HG03571 (cell line): Measurements from ENCODE around the gene DOCK1.

Experiments used
- ATAC-seq: cut with Tn5 transposase; IDR thresholded peaks from one replicate; pipeline ENCODE4 v1.9.1; 2021; ENCODE audit not compliant: unreplicated experiment

The DOCK1 gene

GRCh38 chr10:127129104-127129503 lies 223.9 kb downstream of the DOCK1 start:
- ATAC-seq: no peak

DNA sequence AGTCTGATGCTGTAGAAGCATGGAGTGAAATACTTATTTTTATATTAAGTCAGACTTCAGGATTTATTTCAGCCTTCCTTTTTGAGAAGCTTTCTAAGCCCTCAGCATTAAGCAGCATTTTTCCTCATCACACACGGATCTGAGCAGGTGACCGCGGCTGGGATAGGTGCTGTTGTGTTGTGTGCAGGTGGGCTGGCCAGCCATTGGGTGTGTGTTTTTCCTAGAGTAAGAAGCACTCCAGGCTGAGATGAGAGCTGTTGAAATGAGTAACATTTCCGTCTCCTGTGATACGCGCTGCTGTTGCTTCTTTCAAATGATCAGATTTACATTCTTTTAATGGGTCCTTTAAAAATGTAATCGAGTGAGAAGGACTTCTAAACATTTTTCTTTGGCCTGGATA lies 227.2 kb downstream of the DOCK1 start:
- no peak for ATAC-seq

- no peak for ATAC-seq
These were observed 228.0 kb downstream of the DOCK1 start for GRCh38 chr10:127133225-127133624.

- ATAC-seq: no peak
These were observed 228.7 kb downstream of the DOCK1 start for GRCh38 chr10:127133672-127134500.

DNA sequence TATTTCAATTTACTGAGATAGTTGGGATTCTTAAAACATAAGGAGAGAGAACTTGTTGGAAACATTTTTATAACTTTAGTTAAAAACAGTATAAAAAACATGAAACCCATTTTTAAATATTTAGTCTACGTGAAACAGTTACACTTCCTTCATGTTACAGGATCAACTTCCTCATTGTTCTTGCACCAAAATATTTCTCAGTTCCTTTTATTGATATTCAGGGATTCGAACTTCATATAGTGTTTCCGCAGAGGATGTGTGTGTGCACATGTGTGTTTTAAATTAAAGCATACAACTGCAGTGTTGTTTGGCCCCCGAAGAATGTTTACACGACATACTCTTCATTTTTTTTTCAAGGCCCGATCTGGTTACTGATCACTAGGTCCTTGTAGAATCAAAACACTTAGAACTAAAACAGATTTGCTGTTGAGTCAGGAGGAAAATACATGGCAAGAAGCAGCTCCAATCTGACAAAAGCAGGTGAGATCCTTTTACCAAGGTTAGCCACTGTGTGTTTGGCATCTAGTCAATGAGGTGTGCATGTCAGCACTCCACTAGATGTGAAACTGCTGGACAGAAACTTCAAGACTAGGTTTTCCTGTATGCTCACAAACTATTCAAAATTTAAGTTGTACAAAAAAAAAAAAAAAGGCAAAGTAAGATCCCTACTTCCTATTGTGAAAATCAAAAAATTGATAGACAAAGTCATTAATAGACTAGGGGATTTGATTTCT lies 230.8 kb downstream of the DOCK1 start:
- no peak for ATAC-seq

GRCh38 chr10:127137391-127137790 lies 232.2 kb downstream of the DOCK1 start:
- no peak for ATAC-seq

GRCh38 chr10:127142136-127142535 lies 236.9 kb downstream of the DOCK1 start:
- ATAC-seq: no peak

- no peak for ATAC-seq
These were observed 237.6 kb downstream of the DOCK1 start for GRCh38 chr10:127142856-127143255.

DNA sequence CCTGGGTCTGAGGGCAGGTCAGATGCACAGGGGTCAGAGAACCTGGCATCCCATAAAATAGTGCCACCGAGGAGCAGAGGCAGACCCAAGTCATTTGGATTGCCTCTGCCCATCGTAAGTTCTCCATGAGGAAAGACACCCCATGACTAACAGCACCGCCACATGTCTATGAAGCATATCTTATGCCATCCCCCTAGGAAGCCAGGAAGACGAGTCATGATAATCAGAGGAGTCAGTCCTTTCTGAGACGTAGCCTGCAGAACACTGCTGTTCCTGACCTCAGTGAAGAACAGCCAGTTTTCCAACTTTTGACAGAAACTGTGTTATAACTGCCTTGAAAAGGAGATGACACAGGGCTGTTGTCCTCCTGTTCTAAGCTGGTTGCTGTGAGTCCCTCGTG lies 239.9 kb downstream of the DOCK1 start:
- ATAC-seq: no peak

DNA sequence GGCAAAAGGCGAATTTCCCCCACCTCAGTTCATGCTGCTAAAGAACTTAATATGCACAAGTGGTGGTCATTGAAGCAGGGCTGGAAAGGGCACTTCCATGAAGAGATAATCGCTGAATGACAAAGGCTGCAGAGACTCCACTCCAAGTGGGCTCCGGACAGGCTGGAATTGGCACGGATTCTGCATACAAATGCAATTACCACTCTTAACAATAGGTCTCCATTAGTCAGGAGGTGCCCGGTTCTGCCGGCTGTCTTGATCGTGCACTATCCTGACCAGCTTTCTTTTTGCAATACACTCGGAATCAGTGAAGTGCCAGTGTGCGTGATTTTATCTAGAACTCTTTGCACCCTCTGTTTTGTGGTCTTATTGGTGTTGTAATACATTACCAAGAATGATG lies 241.4 kb downstream of the DOCK1 start:
- ATAC-seq: no peak

DNA sequence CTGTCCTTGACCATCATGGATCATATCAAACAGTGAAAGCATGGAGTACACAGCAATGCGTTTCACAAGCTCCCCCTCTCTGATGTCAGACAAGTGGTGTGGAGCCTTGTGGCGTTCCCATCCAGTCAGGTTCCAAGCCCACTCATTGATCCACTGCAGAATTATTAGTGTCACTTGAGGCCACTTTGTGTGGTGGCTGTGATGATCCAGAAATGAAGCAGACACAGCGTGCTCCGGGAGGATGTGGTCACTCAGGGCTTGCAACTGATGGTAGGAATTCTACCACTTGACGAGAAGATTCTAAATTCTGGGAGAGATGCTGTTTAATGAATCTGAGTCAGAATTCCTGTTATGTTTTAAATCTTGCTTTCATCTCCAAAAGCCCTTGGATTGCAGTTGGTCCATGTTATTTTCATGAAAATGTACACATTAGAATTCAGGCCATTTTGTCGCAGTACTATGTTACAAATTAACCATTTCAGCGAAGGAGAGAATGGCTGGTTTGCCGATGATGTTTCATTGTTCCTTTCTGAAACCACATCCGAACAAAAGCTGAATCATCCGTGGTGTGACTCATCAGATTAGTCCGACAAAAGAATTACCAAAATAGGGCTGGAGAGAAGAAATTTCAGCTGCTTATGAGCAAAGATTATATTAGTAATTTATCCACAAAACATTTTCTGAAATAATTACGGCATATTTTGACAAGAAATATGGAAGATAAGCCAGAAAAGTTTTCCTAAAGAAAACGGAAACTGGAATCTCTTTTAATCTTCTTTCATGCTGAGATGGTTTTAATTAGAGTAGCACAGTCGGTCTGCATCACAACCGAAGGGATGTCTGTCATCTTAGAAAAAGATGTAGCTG lies 243.1 kb downstream of the DOCK1 start:
- ATAC-seq: no peak

- no peak for ATAC-seq
These were observed 243.6 kb downstream of the DOCK1 start for GRCh38 chr10:127148933-127149220.

GRCh38 chr10:127149501-127150081 lies 244.4 kb downstream of the DOCK1 start:
- no peak for ATAC-seq

DNA sequence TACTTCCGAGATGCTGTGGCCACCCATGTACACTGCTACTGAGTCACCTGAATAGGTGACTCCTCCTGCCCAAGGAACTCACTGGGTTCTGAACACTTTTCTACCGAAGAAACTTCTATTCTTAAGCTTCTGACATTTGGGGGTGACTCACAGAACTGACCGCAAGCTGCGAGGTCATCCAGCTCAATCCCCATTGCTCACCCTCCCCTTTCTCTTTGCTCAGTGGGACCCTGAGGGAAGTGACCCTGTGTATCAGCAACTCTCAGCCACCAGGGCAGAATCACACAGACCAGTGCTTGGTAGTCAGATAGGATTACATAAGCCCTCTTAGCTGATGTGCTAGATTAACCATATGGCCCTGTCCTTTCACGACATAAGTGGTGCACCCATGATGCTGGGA lies 244.9 kb downstream of the DOCK1 start:
- no peak for ATAC-seq

GRCh38 chr10:127151541-127151940 lies 246.3 kb downstream of the DOCK1 start:
- ATAC-seq: no peak

- no peak for ATAC-seq
These were observed 246.9 kb downstream of the DOCK1 start for GRCh38 chr10:127151981-127152699.

DNA sequence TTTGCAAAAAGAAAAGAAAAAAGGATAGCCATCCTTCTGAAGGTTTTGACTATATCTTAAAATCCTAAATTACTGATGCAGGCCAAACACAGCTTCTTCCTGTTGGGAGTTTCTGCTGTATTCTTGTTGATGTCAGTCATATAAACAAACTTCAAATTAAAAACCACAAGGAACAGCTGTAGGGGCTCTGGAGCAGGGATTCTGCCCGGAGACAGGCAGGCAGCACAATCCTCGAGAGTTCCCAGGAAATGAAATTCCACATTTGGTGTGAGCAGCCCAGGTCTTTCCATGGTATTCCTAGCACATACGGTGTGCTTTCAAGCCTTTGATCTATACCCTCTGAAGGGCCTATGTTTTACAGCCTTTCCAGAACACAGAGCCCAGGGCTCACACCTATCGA lies 248.0 kb downstream of the DOCK1 start:
- ATAC-seq: no peak

- ATAC-seq: no peak
These were observed 249.8 kb downstream of the DOCK1 start for GRCh38 chr10:127154831-127155620.

DNA sequence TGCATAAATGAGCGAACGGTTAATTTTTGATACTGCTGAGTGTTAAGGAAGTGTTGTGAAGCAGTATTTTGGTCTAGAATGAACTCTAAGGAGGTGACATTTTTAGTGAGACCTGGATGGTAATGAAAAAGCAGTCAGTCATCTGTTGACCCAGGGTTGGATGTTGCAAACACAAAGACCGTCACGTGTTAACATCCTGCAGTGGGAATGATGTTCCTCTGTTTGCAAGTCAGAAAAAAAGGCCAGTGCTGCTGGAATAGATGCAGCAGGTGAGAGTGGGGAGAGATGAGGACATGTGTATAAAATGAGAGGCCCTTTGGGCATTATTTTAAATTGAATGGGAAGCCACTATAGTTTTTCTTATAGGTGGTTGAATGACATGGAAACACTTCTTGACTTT lies 251.9 kb downstream of the DOCK1 start:
- ATAC-seq: no peak
